Renal cortical epithelial cell (primary cell): Measurements from ENCODE around the gene RPL29. TPM values are rescaled to one million over a fixed set of nuclear protein-coding genes. Genes with fewer than 3 reads are reported as not detected.

Source experiments
- DNase-seq: peaks from one replicate; pipeline ENCODE4 v3.0.0-alpha.2; 2011; ENCODE audit warnings: low read depth
- total RNA-seq: library from RNA; depleted of rRNA; stranded (reverse); fragments of >200 nt; gene quantifications from 2 replicates; pipeline ENCODE4 v1.2.3, GENCODE V29; 2014

The RPL29 gene
- total RNA-seq, 1 donor from 2014 or later: 846 TPM

- DNase-seq: no peak
Measured at GRCh38 chr3:51946796-51947195, 48.9 kb downstream of the RPL29 start.

- DNase-seq: no peak
Measured at GRCh38 chr3:51945926-51946705, 49.6 kb downstream of the RPL29 start.

DNA sequence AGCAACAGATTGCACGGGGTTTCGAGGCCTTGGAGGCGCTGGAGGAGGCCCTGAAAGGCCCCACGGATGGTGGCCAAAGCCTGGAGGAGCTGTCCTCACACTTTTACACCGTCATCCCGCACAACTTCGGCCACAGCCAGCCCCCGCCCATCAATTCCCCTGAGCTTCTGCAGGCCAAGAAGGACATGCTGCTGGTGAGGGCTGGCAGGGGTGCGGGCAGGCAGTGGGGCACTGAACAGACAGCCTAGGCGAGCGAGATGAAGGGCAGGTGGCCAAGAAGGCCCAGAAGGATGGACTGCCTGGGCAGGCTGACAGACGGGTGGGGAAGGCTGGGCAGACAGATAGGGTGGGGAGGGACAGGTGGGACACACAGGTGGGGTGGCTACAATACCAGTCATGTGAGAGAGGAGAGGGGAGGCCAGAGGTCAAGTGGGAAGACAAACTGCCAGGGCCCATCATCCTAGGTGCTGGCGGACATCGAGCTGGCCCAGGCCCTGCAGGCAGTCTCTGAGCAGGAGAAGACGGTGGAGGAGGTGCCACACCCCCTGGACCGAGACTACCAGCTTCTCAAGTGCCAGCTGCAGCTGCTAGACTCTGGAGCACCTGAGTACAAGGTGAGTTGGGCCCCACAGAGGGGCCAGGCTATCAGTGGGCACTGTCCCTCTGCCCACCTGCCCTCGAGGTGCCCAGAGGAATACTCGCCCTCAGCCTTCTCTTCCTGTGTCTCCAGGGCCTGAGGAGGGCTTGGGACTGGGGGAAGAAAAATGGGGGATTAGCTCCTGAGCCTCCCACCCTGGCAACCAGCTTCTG is 50.5 kb downstream of the RPL29 start:
- no peak for DNase-seq

- DNase-seq: no peak
Measured at GRCh38 chr3:51944451-51945021, 51.2 kb downstream of the RPL29 start.

Other genes with a start within 250 kb of the RPL29 start
- not detected in 2 replicates for gene IQCF6, start 216.7 kb downstream of the RPL29 start, total RNA-seq
- not detected in 2 replicates for gene IQCF2, start 134.3 kb downstream of the RPL29 start, total RNA-seq
- gene IQCF5, start 120.3 kb downstream of the RPL29 start, total RNA-seq: not detected in 2 replicates
- gene IQCF1, start 92.5 kb downstream of the RPL29 start, total RNA-seq: not detected in 2 replicates
- 17.1 and 37.5 TPM in 2 replicates for gene RRP9, start 54.0 kb downstream of the RPL29 start, total RNA-seq
- 49.8 and 58.4 TPM in 2 replicates for gene PARP3, start 53.5 kb downstream of the RPL29 start, total RNA-seq
- gene GPR62, start 40.5 kb downstream of the RPL29 start, total RNA-seq: not detected in 2 replicates
- gene PCBP4, start 28.4 kb downstream of the RPL29 start, total RNA-seq: 51.7 and 69.4 TPM in 2 replicates
- 22.2 and 22.7 TPM in 2 replicates for gene ABHD14B, start 21.8 kb downstream of the RPL29 start, total RNA-seq
- 8.7 and 16.3 TPM in 2 replicates for gene ABHD14A, start 20.8 kb downstream of the RPL29 start, total RNA-seq
- gene ACY1, start 12.4 kb downstream of the RPL29 start, total RNA-seq: 53.1 and 140 TPM in 2 replicates
- 6.2 and 8.2 TPM in 2 replicates for gene DUSP7, start 60.7 kb upstream of the RPL29 start, total RNA-seq
- gene POC1A, start 158.5 kb upstream of the RPL29 start, total RNA-seq: 2.5 and 5.0 TPM in 2 replicates
- gene ALAS1, start 202.3 kb upstream of the RPL29 start, total RNA-seq: 43.9 and 48.3 TPM in 2 replicates
- not detected in 2 replicates for gene TLR9, start 229.8 kb upstream of the RPL29 start, total RNA-seq
- gene TWF2, start 243.3 kb upstream of the RPL29 start, total RNA-seq: 95.2 and 174 TPM in 2 replicates
- 14.8 and 18.3 TPM in 2 replicates for gene PPM1M, start 249.9 kb upstream of the RPL29 start, total RNA-seq